ENCODE measurements around the gene SRRM5.

SRRM5 gene

GRCh38 chr19:43616306-43616705 is 4.4 kb downstream of the SRRM5 start:
- H3K9me3 ChIP-seq (ENCODE audit: control insufficient read depth in 1 of 2, low read length in 2 of 2): no peaks in the 10 kb centered on the region
- no peak overlapping the region for H3K4me3 ChIP-seq (ENCODE audit: low read depth in 1 of 2, low read length in 2 of 2)
- H3K4me1 ChIP-seq (ENCODE audit: control insufficient read depth in 1 of 2, insufficient read depth in 2 of 2, low read length in 2 of 2): peaks cover 15 to 17% of the 10 kb centered on the region in 2 donors
- H3K27ac ChIP-seq (ENCODE audit: low read depth, low read length): no peak overlapping the region
- H3K9ac ChIP-seq (ENCODE audit: low read depth in 1 of 2, low read length in 2 of 2): no peak overlapping the region
- H3K36me3 ChIP-seq (ENCODE audit: control insufficient read depth in 1 of 2, insufficient read depth in 2 of 2, low read length in 2 of 2): peaks cover 0 to 19% of the 10 kb centered on the region in 2 donors
- no peaks in the 10 kb centered on the region for H3K27me3 ChIP-seq (ENCODE audit: control insufficient read depth in 1 of 2, insufficient read depth in 2 of 2, low read length in 2 of 2)

- H3K4me1 ChIP-seq (ENCODE audit: control insufficient read depth in 1 of 2, insufficient read depth in 2 of 2, low read length in 2 of 2): peaks cover 15 to 17% of the 10 kb centered on the region in 2 donors
- no peaks in the 10 kb centered on the region for H3K9me3 ChIP-seq (ENCODE audit: control insufficient read depth in 1 of 2, low read length in 2 of 2)
- no peak overlapping the region for H3K4me3 ChIP-seq (ENCODE audit: low read depth in 1 of 2, low read length in 2 of 2)
- no peak overlapping the region for H3K27ac ChIP-seq (ENCODE audit: low read depth, low read length)
- H3K9ac ChIP-seq (ENCODE audit: low read depth in 1 of 2, low read length in 2 of 2): no peak overlapping the region
- H3K36me3 ChIP-seq (ENCODE audit: control insufficient read depth in 1 of 2, insufficient read depth in 2 of 2, low read length in 2 of 2): peaks cover 0 to 19% of the 10 kb centered on the region in 2 donors
- H3K27me3 ChIP-seq (ENCODE audit: control insufficient read depth in 1 of 2, insufficient read depth in 2 of 2, low read length in 2 of 2): no peaks in the 10 kb centered on the region
These were observed 5.1 kb downstream of the SRRM5 start for GRCh38 chr19:43616954-43617353.

GRCh38 chr19:43618921-43619261 is 7.0 kb downstream of the SRRM5 start:
- Histone ChIP-seq H3K27ac (ENCODE audit: low read depth, low read length) (peak overlapping the region; percentile 90), H3K4me3 (ENCODE audit: low read depth in 1 of 2, low read length in 2 of 2) (peak overlapping the region; percentile 83 to 94), H3K27me3 (ENCODE audit: control insufficient read depth in 1 of 2, insufficient read depth in 2 of 2, low read length in 2 of 2) (no peaks in the 10 kb centered on the region), H3K9me3 (ENCODE audit: control insufficient read depth in 1 of 2, low read length in 2 of 2) (no peaks in the 10 kb centered on the region), H3K36me3 (ENCODE audit: control insufficient read depth in 1 of 2, insufficient read depth in 2 of 2, low read length in 2 of 2) (peaks cover 0 to 2% of the 10 kb centered on the region in 2 donors), H3K4me1 (ENCODE audit: control insufficient read depth in 1 of 2, insufficient read depth in 2 of 2, low read length in 2 of 2) (peaks cover 15 to 17% of the 10 kb centered on the region in 2 donors), H3K9ac (ENCODE audit: low read depth in 1 of 2, low read length in 2 of 2) (peak overlapping the region; percentile 77 to 91)

- no peaks in the 10 kb centered on the region for H3K36me3 ChIP-seq (ENCODE audit: control insufficient read depth in 1 of 2, insufficient read depth in 2 of 2, low read length in 2 of 2)
- peak within 1 kb of the TSS; percentile 90 for H3K27ac ChIP-seq (ENCODE audit: low read depth, low read length)
- H3K9ac ChIP-seq (ENCODE audit: low read depth in 1 of 2, low read length in 2 of 2): peak within 1 kb of the TSS; percentile 77 to 91
- H3K9me3 ChIP-seq (ENCODE audit: control insufficient read depth in 1 of 2, low read length in 2 of 2): no peaks in the 10 kb centered on the region
- H3K4me3 ChIP-seq (ENCODE audit: low read depth in 1 of 2, low read length in 2 of 2): peak within 1 kb of the TSS; percentile 83 to 94
- H3K4me1 ChIP-seq (ENCODE audit: control insufficient read depth in 1 of 2, insufficient read depth in 2 of 2, low read length in 2 of 2): peaks cover 15 to 17% of the 10 kb centered on the region in 2 donors
- no peaks in the 10 kb centered on the region for H3K27me3 ChIP-seq (ENCODE audit: control insufficient read depth in 1 of 2, insufficient read depth in 2 of 2, low read length in 2 of 2)
These were observed 7.6 kb downstream of the SRRM5 start, which contains the start of gene ZNF428 for GRCh38 chr19:43619262-43620060. Gene ZNF428 (minus strand): TSS chr19:43619629. CDS start chr19:43614304, 5,325 bp downstream.

- H3K9me3 ChIP-seq (ENCODE audit: control insufficient read depth in 1 of 2, low read length in 2 of 2): no peaks in the 10 kb centered on the region
- no peaks in the 10 kb centered on the region for H3K36me3 ChIP-seq (ENCODE audit: control insufficient read depth in 1 of 2, insufficient read depth in 2 of 2, low read length in 2 of 2)
- H3K27me3 ChIP-seq (ENCODE audit: control insufficient read depth in 1 of 2, insufficient read depth in 2 of 2, low read length in 2 of 2): no peaks in the 10 kb centered on the region
- peak overlapping the region; percentile 83 to 94 for H3K4me3 ChIP-seq (ENCODE audit: low read depth in 1 of 2, low read length in 2 of 2)
- H3K4me1 ChIP-seq (ENCODE audit: control insufficient read depth in 1 of 2, insufficient read depth in 2 of 2, low read length in 2 of 2): peaks cover 15 to 17% of the 10 kb centered on the region in 2 donors
- H3K9ac ChIP-seq (ENCODE audit: low read depth in 1 of 2, low read length in 2 of 2): peak overlapping the region; percentile 77 to 91
- peak overlapping the region; percentile 90 for H3K27ac ChIP-seq (ENCODE audit: low read depth, low read length)
These were observed 8.4 kb downstream of the SRRM5 start for GRCh38 chr19:43620061-43621001.

- Histone ChIP-seq H3K9me3 (ENCODE audit: control insufficient read depth in 1 of 2, low read length in 2 of 2) (no peaks in the 10 kb centered on the region), H3K27ac (ENCODE audit: low read depth, low read length) (no peak overlapping the region), H3K4me3 (ENCODE audit: low read depth in 1 of 2, low read length in 2 of 2) (no peak overlapping the region), H3K9ac (ENCODE audit: low read depth in 1 of 2, low read length in 2 of 2) (no peak overlapping the region), H3K36me3 (ENCODE audit: control insufficient read depth in 1 of 2, insufficient read depth in 2 of 2, low read length in 2 of 2) (no peaks in the 10 kb centered on the region), H3K4me1 (ENCODE audit: control insufficient read depth in 1 of 2, insufficient read depth in 2 of 2, low read length in 2 of 2) (peaks cover 15 to 17% of the 10 kb centered on the region in 2 donors), H3K27me3 (ENCODE audit: control insufficient read depth in 1 of 2, insufficient read depth in 2 of 2, low read length in 2 of 2) (no peaks in the 10 kb centered on the region)
These were observed 10.2 kb downstream of the SRRM5 start for GRCh38 chr19:43622070-43622469.

DNA sequence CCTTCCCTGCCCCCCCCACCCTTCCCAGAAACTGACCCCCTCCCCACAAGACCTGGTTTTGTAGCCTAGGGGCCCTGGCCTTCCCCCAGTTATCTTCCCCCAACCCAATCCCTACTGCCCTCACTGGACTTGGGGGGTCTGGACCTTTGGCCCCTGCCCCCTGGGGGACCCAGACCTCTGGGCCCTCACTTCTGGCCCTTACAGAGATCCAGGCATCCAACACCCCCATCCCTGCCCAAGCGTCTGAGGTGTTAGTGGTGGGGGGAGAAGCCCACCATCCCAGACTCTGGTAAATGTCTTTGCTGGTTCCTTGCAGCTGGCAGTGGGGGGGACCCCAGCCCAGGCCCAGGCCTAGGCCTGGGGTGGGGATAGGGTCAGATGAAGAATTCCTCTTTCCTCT is 11.1 kb downstream of the SRRM5 start:
- Histone ChIP-seq H3K9ac (ENCODE audit: low read depth in 1 of 2, low read length in 2 of 2) (no peak overlapping the region), H3K27ac (ENCODE audit: low read depth, low read length) (no peak overlapping the region), H3K9me3 (ENCODE audit: control insufficient read depth in 1 of 2, low read length in 2 of 2) (no peaks in the 10 kb centered on the region), H3K27me3 (ENCODE audit: control insufficient read depth in 1 of 2, insufficient read depth in 2 of 2, low read length in 2 of 2) (no peaks in the 10 kb centered on the region), H3K36me3 (ENCODE audit: control insufficient read depth in 1 of 2, insufficient read depth in 2 of 2, low read length in 2 of 2) (no peaks in the 10 kb centered on the region), H3K4me1 (ENCODE audit: control insufficient read depth in 1 of 2, insufficient read depth in 2 of 2, low read length in 2 of 2) (peaks cover 15 to 17% of the 10 kb centered on the region in 2 donors), H3K4me3 (ENCODE audit: low read depth in 1 of 2, low read length in 2 of 2) (no peak overlapping the region)

DNA sequence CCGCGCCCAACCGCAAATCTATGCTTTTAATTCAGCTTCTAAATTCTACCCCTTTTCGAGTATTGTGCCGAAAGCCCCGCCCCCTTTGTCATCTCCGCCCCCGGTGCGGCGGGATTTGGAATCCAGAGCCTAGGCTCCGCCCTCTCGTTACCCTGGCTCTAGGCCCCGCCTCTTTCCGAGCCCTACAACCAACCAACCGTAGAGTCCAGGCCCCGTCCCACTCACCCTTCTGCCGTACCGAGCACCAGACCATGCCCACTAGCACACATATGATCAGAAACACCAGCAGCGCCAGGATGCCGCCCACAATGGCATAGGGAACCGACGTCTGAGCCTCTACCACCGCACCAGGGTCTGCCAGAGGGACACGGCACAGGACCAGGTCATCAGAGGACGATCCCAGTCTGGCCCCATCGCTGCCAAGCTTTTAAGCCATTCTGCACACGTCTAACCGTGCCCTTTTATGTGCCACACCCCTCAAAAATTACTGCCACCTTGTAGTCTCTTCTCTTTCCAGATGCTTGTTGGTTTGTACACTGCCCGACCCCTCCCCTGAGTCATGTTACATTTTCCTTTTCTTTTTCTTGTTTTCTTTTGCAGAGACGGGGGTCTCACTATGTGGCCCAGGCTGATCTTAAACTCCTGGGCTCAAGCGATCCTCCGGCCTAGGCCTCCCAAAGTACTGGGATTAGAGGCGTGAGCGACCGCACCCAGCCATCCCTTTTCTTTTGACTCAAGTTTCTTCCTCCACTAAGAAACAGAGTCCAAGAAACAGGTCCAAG is 12.2 kb downstream of the SRRM5 start:
- Histone ChIP-seq H3K4me3 (ENCODE audit: low read depth in 1 of 2, low read length in 2 of 2) (no peak overlapping the region), H3K4me1 (ENCODE audit: control insufficient read depth in 1 of 2, insufficient read depth in 2 of 2, low read length in 2 of 2) (peaks cover 7 to 10% of the 10 kb centered on the region in 2 donors), H3K27ac (ENCODE audit: low read depth, low read length) (no peak overlapping the region), H3K36me3 (ENCODE audit: control insufficient read depth in 1 of 2, insufficient read depth in 2 of 2, low read length in 2 of 2) (no peaks in the 10 kb centered on the region), H3K27me3 (ENCODE audit: control insufficient read depth in 1 of 2, insufficient read depth in 2 of 2, low read length in 2 of 2) (no peaks in the 10 kb centered on the region), H3K9ac (ENCODE audit: low read depth in 1 of 2, low read length in 2 of 2) (no peak overlapping the region), H3K9me3 (ENCODE audit: control insufficient read depth in 1 of 2, low read length in 2 of 2) (no peaks in the 10 kb centered on the region)

DNA sequence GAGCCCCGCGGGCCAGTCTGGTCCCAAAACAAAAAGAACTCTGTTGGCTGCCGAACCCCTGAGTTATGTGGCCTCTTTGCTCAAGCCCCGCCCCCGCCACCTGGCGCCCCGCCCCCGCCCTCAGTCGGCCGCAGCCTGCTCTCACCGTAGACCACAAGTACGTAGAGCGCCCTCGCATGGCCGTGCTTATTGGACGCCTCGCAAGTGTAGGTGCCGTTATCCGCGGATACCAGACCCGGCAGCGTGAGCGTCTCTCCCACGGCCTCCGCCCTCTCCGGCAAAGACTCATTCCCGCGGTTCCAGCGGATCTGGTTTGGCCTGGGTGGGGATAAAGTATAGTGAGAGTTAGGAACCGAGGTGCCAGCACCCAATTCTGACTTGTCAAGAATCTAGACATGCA is 13.0 kb downstream of the SRRM5 start:
- Histone ChIP-seq H3K9me3 (ENCODE audit: control insufficient read depth in 1 of 2, low read length in 2 of 2) (no peaks in the 10 kb centered on the region), H3K27ac (ENCODE audit: low read depth, low read length) (no peak overlapping the region), H3K36me3 (ENCODE audit: control insufficient read depth in 1 of 2, insufficient read depth in 2 of 2, low read length in 2 of 2) (no peaks in the 10 kb centered on the region), H3K9ac (ENCODE audit: low read depth in 1 of 2, low read length in 2 of 2) (no peak overlapping the region), H3K4me1 (ENCODE audit: control insufficient read depth in 1 of 2, insufficient read depth in 2 of 2, low read length in 2 of 2) (peaks cover 5 to 10% of the 10 kb centered on the region in 2 donors), H3K4me3 (ENCODE audit: low read depth in 1 of 2, low read length in 2 of 2) (no peak overlapping the region), H3K27me3 (ENCODE audit: control insufficient read depth in 1 of 2, insufficient read depth in 2 of 2, low read length in 2 of 2) (no peaks in the 10 kb centered on the region)
